CD4-positive, alpha-beta T cell treated with Interleukin-17A for 1 hour (primary cell): ENCODE measurements around the gene TSSC4.
A peak's percentile ranks its signal among the peaks of the same experiment; 100 is the strongest.

Experiments used
- DNase-seq: peaks from one replicate; pipeline ENCODE4 v3.0.0-alpha.2; 2020

TSSC4 gene

GRCh38 chr11:2387266-2387987 is 13.1 kb upstream of the TSSC4 start:
- DNase-seq = peak; percentile 57

DNA sequence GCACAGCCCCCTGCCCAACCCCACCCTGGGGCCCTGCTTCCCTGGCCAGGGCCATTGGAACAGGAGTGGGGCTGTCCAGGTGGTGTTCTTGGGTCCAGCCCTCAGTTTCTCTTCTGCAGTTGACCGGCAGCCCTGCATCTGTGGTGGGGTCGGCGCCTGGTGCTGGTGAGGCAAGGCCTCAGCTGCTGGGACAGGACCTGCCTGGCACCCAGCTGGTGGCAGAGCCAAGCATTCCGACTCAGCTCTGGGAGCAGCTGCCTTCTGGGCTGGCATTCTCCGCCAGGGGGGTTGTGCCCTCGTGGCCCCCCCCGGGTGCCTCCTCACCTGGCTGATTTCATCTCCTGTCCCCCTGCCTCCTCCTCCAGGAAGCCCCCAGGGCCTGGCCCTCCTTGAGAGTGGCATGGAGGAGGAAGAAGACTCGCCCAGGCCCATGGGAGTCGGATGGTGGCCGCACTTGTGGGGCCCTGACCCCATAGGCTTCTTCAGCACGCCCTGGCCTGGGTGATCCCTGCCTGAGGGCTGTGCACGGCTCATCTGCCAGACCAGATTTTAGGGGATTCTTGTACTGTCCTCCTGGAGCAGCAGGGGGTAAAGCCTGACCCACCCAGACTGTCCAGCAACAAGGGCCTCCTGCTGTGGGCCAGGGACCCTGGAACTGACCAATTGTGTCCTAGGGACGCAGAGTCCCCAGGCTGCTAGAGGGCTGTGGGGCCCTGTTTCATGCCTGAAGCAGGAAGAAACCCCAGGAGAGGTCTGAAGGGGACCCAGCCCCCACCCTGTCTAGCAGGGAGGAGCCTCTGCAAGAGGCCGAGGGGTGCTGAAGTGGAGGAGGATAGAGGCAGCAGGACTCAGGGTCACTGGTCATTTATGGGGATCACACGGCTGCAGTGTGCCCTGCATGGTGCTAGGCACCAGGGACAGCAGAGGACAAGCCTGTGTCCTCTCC is 11.8 kb upstream of the TSSC4 start:
- no peak for DNase-seq

- no peak for DNase-seq
Observed at GRCh38 chr11:2389377-2390026, 11.0 kb upstream of the TSSC4 start.

DNA sequence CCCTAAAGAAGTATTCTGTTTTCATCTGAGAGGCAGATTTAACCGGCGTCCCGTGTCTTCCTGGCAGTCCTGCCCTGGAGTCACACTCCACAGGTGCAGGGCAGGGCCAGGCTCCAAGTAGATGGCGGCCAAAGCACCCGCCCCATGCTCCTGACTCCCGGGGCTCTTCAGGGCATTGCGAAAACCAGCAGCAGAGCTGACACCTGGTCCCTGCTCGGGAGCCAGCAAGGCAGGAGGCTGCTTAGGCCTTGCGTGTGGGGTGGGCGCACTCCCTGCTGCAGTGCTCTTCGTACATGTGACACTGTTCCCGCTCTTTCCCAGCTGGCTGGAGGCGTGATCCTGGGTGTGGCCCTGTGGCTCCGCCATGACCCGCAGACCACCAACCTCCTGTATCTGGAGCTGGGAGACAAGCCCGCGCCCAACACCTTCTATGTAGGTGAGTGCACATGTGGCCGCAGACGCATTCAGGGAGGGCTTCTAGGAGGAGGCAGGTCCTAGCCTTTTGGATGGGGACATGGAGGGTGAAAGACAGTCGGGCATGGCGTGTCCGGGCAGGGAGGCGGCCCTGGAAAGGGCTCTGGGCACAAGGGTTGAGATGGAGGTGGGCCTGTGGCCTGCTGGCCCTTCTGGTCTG is 10.3 kb upstream of the TSSC4 start:
- DNase-seq = no peak

DNA sequence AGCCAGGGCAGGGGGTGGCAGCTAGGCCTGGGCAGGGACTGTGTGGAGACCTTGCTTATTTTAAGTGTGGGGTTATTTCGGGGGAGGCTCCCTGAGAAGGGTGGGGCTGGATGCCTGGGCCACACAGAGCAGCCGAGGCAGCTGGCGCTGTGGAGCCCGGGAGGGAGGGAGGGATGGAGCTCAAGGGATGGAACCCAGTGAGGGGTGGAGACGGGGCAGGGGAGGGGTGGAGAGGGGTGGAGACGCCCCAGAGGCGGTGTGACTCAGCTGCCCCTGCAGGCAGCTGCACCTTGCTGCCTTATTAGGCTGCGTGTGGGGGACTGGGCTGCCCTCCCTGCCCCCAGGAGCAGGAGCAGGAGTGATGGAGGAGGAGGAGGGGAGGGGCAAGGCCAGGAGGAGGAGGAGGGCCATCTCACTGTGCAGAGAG is 9.8 kb upstream of the TSSC4 start:
- DNase-seq = no peak

- no peak for DNase-seq
Observed at GRCh38 chr11:2391181-2391975, 9.2 kb upstream of the TSSC4 start.

GRCh38 chr11:2392241-2392959 is 8.2 kb upstream of the TSSC4 start:
- no peak for DNase-seq

- DNase-seq = no peak
Observed at GRCh38 chr11:2393111-2393868, 7.3 kb upstream of the TSSC4 start.

DNA sequence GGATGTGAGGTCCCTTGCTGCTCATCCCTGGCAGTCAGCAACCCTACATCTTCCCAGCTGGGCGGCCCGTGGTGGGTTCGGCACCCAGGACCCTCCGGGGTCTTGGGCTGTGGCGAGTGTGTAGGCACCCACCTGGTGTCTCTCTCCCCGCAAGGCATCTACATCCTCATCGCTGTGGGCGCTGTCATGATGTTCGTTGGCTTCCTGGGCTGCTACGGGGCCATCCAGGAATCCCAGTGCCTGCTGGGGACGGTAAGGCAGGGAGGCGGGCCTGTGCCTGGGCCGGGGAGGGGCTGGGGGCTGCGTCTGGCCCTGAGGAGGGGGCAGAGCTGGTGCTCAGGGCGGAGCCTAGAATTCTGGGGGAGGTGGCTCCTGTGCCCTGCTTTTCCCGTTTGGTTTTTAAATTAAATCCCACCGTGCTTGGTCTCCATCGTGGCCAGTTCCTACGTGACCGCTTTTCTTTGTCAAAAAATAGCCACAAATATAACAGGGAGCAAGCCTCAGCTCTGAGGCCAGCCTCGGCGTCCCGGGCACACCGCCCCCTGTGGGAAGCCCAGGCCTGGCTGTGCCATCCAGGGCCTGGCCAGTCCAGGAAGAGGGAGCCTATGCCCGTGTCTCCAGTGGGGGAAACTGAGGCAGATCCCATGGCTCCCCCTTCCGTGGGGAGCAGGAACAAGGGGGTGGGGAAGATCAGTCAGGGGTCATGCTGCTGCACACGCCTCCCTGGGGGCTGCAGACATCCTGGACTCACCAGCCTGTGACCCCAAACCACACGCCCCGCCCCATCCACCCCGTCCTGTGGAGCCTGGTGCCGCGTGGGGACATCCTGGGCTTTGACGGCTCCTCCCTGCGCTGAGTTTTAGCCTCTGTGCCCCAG is 6.4 kb upstream of the TSSC4 start:
- no peak for DNase-seq

- DNase-seq = no peak
Observed at GRCh38 chr11:2394818-2395105, 5.8 kb upstream of the TSSC4 start.

- no peak for DNase-seq
Observed at GRCh38 chr11:2395211-2395730, 5.3 kb upstream of the TSSC4 start.

GRCh38 chr11:2395856-2396255 is 4.7 kb upstream of the TSSC4 start:
- DNase-seq = no peak

- no peak for DNase-seq
Observed at GRCh38 chr11:2396471-2396870, 4.1 kb upstream of the TSSC4 start.

DNA sequence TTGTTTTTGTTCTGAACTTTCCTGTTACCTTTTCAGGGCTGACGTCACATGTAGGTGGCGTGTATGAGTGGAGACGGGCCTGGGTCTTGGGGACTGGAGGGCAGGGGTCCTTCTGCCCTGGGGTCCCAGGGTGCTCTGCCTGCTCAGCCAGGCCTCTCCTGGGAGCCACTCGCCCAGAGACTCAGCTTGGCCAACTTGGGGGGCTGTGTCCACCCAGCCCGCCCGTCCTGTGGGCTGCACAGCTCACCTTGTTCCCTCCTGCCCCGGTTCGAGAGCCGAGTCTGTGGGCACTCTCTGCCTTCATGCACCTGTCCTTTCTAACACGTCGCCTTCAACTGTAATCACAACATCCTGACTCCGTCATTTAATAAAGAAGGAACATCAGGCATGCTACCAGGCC is 3.5 kb upstream of the TSSC4 start:
- DNase-seq = no peak

DNA sequence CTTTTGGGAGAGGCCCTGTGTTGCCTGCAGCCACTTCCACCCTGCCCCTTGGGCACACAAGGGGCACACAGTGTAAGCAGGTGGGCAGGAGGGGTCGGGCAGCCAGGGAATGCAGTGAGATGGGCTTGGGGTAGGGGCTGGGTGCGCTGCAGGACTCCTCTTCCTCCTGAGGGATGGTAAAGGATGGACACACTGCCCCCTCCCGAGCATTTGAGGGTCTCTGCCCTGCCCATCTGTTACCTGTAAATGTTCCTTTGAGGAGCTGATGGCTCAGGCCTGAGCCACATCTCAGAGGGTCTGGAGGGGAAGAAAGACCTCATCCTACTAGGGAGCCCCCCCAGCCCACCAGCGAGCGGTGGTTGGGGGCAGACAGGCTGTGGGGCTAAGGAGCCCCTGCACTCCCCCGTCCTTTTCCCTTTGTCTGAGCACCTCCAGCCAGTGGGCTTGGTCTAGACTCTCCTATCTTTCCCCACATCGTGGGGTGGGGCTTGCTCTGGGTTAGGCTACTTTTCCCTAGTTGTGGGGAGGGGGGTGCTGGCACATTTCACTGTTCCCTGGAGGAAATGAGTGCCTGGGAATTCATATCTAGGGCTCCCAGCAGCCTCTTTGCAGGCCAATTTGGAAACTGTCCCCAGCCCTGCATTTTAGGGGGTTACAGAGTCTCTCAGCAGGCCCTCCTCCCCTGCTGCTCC is 1.7 kb upstream of the TSSC4 start:
- no peak for DNase-seq

GRCh38 chr11:2399488-2400068 is 972 bp upstream of the TSSC4 start:
- DNase-seq = no peak

DNA sequence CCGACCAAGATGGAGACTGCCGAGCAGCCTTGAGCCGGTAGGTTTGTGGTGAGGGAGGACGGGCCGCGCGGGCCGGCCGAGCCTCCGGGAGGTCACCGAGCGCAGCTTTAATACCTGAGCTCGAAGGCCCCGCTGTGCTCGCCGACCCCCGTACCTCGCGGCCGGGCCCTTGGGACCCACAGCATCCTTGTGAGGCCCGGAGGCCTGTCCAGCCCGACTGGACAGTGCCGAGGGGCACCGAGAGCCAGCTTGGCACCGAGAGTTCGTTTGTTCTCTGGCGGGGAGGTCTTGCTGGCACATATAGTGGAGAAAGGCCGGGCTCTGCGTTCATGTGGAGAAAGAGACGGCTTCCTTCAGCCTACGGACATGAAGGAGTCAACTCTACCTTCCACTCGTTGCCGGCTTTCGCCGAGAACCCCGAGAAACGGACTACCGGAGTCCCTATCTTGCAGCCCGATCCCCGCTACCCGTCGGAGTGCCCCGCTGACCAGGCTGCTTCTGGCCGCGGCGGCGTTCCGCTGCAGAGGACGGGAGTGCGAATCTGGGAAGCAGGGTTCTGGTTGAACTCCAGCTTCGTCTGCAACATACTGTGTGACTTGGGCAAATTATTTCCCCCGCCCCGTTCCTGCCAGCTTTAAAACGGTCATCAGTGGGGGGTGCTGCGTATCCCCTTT is 349 bp downstream of the TSSC4 start:
- DNase-seq = no peak

DNA sequence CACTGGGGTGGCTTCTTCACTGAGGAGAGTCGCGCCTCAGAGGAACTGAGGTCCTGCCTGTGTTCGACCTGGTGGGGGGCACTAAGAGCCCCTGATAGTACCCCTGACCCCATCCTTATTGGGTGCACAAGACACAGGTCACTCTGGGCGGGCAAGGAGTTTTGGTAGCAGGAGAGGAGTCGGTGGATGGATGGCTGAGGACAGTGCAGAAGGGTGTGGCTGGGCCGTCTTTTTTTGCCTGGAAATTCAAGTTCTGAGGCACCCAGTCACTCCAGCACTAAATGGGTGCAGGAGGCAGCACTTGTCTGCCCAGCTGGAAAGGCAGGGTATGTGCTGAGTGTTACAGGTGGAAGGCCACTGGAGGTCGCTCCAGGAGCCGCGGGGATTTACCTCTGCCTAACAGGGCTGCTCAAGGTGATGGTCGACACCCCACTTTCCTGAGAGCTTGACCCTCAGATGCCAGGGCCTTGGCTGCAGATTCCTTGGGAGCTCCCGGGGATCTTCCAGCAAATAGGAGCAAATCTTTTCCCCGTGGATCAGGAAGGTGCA is 960 bp downstream of the TSSC4 start:
- no peak for DNase-seq
